ENCODE results near the gene CDS2. TPM values are rescaled to one million over a fixed set of nuclear protein-coding genes. Genes with fewer than 3 reads are reported as not detected.

CDS2 gene
- total RNA-seq, 1 experiment from 2014 or later, result 37.5 TPM

DNA sequence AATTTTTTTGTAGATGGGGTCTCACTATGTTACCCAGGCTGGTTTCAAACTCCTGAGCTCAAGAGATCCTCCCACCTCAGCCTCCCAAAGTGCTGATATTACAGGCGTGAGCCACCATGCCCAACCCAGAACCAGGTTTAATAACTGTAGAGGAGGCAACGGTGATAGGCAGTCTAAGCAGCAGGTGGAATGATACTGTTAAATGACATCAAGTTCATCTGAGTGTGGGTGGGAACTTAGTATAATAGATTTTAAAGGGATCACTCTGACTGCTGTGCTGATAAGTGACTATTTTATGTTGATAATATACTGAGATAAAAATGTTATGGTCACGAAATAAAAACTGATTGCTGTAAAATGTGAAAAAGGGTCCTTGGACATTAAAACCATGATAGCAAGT, 38.1 kb upstream of the CDS2 start:
- RAD21 ChIA-PET (ENCODE audit: low non-redundant PET in 1 of 2, low total read pairs in 2 of 2, uncharacterized antibody in 2 of 2, unreplicated experiment in 2 of 2), result no interaction called here
- no peak for ATAC-seq
- H4K20me1 ChIP-seq (ENCODE audit: insufficient read depth), result no peaks in the 10 kb centered on the region
- no peaks in the 10 kb centered on the region for H3K4me1 ChIP-seq (ENCODE audit: control insufficient read depth in 1 of 2, insufficient read depth in 2 of 2, low read length in 2 of 2)
- CTCF ChIA-PET, result no interaction called here
- H3K9ac ChIP-seq (ENCODE audit: low read length), result no peak overlapping the region
- TF ChIP-seq SP1 (IDR thresholded peaks at IDR 0.05; ENCODE audit: low read depth) (no peak), SRF (IDR thresholded peaks at IDR 0.05; ENCODE audit: low read depth) (no peak), ELF1 (IDR thresholded peaks at IDR 0.05; ENCODE audit: borderline replicate concordance, low read depth) (no peak), FOSL1 (IDR thresholded peaks at IDR 0.05; ENCODE audit: low read depth) (no peak)
- TF ChIP-seq, protein P1, sequence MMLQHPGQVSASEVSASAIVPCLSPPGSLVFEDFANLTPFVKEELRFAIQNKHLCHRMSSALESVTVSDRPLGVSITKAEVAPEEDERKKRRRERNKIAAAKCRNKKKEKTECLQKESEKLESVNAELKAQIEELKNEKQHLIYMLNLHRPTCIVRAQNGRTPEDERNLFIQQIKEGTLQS (IDR thresholded peaks at IDR 0.05), result no peak
- H3K79me2 ChIP-seq (ENCODE audit: insufficient read depth, low read length), result no peaks in the 10 kb centered on the region
- H2AFZ ChIP-seq (ENCODE audit: low read depth, low read length, poor library complexity, severe bottlenecking), result no peak overlapping the region
- no peak overlapping the region for H3K4me2 ChIP-seq (ENCODE audit: low read length)
- H3K9me3 ChIP-seq (ENCODE audit: control insufficient read depth in 1 of 2, insufficient read depth in 1 of 2, low read depth in 1 of 2, low read length in 2 of 2), result no peaks in the 10 kb centered on the region
- POLR2A ChIA-PET, result no interaction called here
- no peak for DNase-seq (ENCODE audit: low read depth, low spot score)
- no peaks in the 10 kb centered on the region for H3K9me2 ChIP-seq (ENCODE audit: insufficient read depth)
- intact Hi-C loops (cut with micrococcal nuclease), result no loop called here
- H3K27me3 ChIP-seq (ENCODE audit: insufficient read depth, low read length), result no peaks in the 10 kb centered on the region
- no peak overlapping the region for H3K4me3 ChIP-seq (replicated peaks in 1 of 2; ENCODE audit: low read depth in 1 of 2, low read length in 2 of 2)
- H3K27ac ChIP-seq (ENCODE audit: low read depth, low read length), result no peak overlapping the region
- peaks cover 0 to 5% of the 10 kb centered on the region in 2 experiments; a peak in 1 of 4 replicates for H3K36me3 ChIP-seq (ENCODE audit: control insufficient read depth in 1 of 2, insufficient read depth in 2 of 2, low read length in 2 of 2)
- BruUV-seq (replicated peaks), result no TSS peak

- ATAC-seq, result no peak
- Histone ChIP-seq H3K9ac (ENCODE audit: low read length) (no peak overlapping the region), H4K20me1 (ENCODE audit: insufficient read depth) (no peaks in the 10 kb centered on the region), H3K9me2 (ENCODE audit: insufficient read depth) (no peaks in the 10 kb centered on the region), H3K36me3 (ENCODE audit: control insufficient read depth in 1 of 2, insufficient read depth in 2 of 2, low read length in 2 of 2) (peaks cover 0 to 5% of the 10 kb centered on the region in 2 experiments; a peak in 1 of 4 replicates), H3K4me3 (replicated peaks in 1 of 2; ENCODE audit: low read depth in 1 of 2, low read length in 2 of 2) (no peak overlapping the region), H3K27ac (ENCODE audit: low read depth, low read length) (no peak overlapping the region), H3K79me2 (ENCODE audit: insufficient read depth, low read length) (no peaks in the 10 kb centered on the region), H3K27me3 (ENCODE audit: insufficient read depth, low read length) (no peaks in the 10 kb centered on the region), H3K9me3 (ENCODE audit: control insufficient read depth in 1 of 2, insufficient read depth in 1 of 2, low read depth in 1 of 2, low read length in 2 of 2) (no peaks in the 10 kb centered on the region), H2AFZ (ENCODE audit: low read depth, low read length, poor library complexity, severe bottlenecking) (no peak overlapping the region), H3K4me1 (ENCODE audit: control insufficient read depth in 1 of 2, insufficient read depth in 2 of 2, low read length in 2 of 2) (no peaks in the 10 kb centered on the region), H3K4me2 (ENCODE audit: low read length) (no peak overlapping the region)
- POLR2A ChIA-PET, result no interaction called here
- TF ChIP-seq POLR2A (IDR thresholded peaks at IDR 0.05; ENCODE audit: borderline replicate concordance, extremely low read depth, insufficient read depth, insufficient read length) (no peak), MAX (IDR thresholded peaks at IDR 0.05) (no peak), RAD21 (IDR thresholded peaks at IDR 0.05; ENCODE audit: low read depth) (no peak), SRF (IDR thresholded peaks at IDR 0.05; ENCODE audit: low read depth) (no peak), JUND (IDR thresholded peaks at IDR 0.05) (no peak), EZH2 (IDR thresholded peaks at IDR 0.05) (no peak), ZNF274 (IDR thresholded peaks at IDR 0.05; ENCODE audit: low read depth, low read length) (no peak)
- TF ChIP-seq, protein P1 (IDR thresholded peaks at IDR 0.05), result no peak
- RAD21 ChIA-PET (ENCODE audit: low non-redundant PET in 1 of 2, low total read pairs in 2 of 2, uncharacterized antibody in 2 of 2, unreplicated experiment in 2 of 2), result no interaction called here
- CTCF ChIA-PET, result no interaction called here
- no peak for DNase-seq (ENCODE audit: low read depth, low spot score)
- no TSS peak for BruUV-seq (replicated peaks)
- intact Hi-C loops (cut with micrococcal nuclease), result no loop called here
These were observed 36.6 kb upstream of the CDS2 start for GRCh38 chr20:5090191-5090590.
